ENCODE measurements around the gene CD8A.
"Not testable (repeated sequence)": the region's sequence is repeated elsewhere in the genome, so short reads cannot be mapped to it uniquely, and the experiment has no call there.

CD8A gene

DNA sequence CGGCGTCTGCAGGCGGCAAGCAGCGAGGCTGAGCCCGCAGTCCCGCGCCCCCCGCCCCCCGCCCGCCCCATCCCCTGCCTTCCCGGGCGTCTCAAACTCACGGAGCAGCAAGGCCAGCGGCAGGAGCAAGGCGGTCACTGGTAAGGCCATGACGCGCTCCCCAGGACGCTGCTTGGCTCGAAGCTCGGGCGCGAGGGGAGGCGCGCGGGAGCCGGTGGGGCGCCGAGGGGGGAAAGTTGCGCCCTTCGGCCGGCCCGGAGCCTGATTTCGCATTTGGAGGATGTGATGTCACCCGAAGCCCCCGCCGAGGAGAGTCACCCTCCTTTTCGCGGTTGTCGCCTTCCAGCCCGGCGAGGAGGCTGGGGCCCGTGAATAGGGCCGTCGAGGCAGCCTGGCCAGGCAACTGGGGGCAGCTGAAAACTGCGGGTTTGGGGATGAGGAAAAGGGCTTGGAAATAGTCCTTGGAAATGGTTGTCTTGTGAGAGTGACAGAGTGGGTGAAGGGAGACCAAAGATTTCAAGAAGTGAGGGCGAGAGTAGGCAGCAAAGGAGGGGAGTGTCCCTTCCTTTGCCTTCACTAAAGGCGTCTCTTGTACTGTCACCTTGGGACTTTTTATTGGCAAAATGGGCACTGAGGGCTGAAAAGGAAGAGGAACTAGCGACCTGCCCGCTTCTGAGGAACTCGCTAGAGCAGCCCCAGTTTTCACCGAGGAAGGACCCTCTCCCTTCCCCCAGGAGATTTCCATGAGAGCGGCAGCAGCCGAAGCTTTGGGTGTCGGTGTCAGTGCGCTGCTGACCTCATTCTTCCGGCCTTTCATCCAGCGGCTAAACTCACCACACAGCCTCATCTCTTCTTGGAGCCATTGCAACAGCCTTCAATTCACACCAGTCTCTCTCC lies at the start of gene CD8A:
Gene CD8A, minus strand, starts transcription at position 238 of the 897 bp plus-strand sequence. Its CDS starts 88 bp downstream, at position 150.
- DNase-seq = no peak

DNA sequence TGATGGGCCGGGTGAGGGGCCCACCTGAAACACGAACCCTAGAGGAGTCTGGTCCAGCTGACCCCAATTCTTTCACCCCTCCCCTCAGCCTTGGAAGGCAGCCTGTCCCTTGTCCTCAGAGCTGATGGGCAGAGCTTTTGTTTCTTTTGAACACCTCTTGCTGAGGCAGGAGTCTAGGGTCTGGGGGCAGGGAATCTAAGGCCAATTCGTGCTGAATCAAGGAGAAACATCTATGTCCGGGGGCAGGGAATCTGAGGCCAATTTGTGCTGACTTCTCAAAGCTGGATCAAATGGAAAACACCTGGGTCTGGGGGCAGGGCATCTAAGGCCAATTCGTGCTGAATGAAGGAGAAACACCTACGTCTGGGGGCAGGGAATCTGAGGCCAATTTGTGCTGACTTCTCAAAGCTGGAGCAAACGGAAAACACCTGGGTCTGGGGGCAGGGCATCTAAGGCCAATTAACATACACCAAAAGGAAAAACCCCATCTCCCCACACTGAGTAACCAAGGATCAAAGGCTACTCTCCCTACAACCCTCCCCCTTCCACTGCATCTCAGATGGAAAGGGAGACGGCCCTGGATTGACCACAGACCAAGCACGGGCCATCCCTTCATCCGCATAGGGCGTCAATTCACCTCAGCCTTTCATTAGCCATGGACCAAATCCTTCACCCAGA lies 49.3 kb upstream of the CD8A start:
- not testable (repeated sequence) for DNase-seq

DNA sequence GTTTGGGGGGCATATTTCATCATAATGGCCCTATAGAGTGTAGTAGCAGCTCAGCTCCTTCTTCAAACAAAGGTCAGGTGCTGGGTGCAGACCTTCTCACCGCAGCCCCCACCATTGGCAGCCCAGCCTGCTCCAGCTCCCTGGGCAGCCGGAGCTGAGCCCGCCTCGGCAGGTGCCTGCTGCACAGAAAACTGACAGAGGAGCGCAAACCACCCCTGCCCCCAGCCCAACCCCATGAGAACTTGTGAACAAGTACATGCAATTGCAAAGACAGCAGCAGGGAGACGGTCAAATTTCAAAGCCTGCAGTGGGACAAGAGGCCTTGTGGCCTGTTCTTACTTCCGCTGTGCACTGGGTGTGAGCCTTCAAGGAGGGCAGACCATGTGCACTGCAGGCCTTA lies 48.7 kb upstream of the CD8A start:
- DNase-seq = not testable (repeated sequence)

DNA sequence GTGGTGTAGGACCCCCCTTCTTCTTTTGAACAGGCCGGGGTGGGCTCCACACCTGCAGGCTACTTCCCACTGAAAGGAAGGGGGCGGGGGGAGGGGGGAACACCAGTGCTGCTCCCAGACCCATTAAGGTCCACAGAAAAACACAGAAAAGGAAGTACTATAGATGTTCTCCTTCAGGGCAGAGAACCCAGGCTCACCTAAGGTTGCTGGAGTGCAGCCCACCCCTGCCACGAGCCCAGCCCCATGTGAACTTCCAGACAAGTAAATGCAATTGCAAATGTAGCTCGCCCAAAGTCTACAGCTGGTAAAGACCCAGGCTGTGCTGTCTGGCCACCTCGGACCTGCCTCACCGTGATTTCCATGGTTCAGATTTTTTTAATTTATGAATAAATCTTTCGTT lies 47.0 kb upstream of the CD8A start:
- DNase-seq = not testable (repeated sequence)

DNA sequence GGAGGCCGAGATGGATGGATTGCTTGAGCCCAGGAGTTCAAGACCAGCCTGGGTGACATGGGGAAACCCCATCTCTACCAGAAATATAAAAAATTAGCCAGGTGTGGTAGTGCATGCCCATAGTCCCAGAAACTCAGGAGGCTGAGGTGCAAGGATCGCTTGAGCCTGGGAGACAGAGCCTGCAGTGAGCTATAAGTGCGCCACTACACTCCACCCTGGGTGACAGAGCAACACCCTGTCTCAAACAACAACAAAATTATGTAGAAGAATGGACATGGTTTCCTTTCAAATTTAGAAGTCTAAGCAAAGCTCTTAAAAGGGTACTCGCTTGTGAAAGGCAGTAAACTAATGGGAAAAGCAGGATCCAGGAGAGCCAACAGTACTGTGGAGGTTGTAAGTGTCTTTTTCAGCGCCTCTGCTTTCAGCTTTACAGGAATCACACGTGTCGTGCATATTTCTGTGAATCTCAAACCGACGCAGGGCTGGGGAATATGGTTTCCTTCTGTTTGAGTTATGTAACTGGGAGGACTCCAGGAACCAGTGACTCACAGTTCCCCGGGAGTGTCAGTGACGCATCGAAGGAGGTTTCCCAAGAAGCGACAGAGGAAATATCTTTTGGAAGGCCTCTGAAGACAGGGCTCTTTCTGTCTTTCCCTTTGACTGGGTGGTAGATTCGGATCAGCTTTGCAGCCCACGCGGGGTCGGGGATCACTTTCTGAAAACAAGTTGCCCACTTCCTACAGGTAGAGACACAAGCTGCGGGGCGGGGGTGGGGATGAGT lies 46.4 kb upstream of the CD8A start:
- DNase-seq = peak; percentile 29

DNA sequence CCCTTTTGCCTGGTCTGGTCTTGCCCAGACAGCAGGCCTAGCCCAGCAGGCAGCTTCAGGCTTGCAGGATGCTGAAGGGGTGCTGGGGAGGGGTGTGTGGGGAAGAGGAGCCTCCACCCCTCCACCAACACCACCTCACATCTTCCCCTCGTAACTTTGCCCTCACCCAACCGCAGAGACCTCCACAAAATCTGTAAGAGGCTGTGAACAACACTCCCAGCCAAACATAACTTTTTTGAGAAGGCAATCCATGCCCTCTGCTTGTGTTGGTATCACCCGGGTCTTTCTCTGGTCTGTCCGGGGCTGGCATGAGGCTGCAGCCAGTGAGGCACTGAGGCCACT lies 44.8 kb upstream of the CD8A start:
- DNase-seq = not testable (repeated sequence)

DNA sequence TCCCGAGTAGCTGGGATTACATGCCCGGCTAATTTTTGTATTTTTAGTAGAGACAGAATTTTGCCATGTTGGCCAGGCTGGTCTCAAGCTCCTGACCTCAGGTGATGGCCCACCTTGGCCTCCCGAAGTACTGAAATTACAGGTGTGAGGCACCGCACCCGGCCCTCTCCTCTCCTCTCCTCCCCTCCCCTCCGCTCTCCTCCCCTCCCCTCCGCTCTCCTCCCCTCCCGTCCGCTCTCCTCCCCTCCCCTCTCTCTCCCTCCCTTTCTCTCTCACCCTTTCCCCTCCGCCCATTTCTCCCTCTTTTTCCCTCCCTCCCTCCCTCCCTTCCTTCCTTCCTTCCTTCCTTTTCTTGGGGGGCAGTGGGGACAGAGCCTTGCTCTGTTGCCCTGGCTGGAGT lies 42.6 kb upstream of the CD8A start:
- DNase-seq = no peak

DNA sequence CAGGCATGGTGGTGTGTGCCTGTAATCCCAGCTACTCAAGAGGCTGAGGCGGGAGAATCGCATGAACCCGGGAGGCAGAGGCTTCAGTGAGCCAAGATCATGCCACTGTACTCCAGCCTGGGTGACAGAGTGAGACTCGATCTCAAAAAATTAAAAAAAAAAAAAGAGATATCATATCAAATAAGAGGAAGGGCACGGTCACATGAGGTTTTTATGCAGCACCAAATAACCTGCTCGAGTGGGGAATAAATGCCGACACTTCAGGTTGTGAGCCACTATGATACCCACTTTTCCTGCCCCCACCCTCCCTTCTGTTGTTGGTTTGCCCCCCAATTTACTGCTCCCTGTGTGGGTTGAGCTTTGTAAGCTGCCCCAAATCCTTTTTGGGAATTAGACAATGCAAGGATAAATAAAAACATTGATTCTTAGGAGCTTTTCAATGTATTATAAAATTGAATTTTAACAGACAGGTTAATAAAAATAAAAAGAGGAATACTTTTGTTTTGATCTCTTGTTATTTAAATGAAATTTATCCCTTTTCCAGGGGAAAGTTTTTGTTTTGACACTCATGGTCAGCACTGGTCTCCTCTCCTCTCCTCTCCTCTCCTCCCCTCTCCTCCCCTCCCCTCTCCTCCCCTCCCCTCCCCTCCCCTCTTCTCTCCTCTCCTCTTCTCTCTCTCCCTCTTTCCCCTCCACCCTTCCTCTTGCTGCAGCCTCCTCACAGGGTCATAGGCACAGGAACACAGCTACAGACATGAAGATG lies 41.8 kb upstream of the CD8A start:
- DNase-seq = no peak

DNA sequence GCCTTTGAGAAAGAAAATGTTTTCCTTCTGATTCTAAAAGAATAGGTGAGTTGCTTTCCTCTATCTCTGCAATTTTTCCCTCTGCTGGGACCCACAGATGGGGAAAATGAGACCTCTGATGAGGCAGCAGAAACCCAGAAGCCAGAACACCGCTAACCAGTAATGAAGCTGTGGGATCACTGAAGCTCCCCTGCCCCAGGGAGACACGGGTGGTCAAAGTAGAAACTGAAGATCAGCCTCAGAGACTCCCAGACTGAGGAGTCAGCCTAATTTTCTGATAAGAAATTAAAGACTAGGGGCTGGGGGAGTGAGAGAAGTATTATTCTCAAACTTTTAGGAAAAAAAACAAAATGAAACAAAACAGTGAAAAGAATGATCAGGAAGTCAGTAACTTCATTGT lies 40.8 kb upstream of the CD8A start:
- DNase-seq = no peak

DNA sequence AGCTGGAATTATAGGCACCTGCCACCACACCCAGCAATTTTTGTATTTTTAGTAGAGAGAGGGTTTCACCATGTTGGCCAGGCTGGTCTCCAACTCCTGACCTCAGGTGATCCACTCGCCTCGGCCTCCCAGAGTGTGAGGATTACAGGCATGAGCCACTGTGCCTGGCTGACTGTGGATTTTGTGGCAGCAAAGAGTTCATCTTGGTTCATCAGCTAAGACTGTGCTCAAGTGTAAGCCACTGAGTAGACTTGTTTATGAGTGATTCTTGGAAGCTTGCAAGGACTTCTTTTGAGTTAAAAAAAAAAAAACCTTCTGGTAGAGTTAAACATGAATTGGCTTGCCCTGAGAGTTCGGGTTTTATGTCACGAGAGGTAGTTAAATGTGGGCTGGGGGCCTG lies 36.2 kb upstream of the CD8A start:
- no peak for DNase-seq

DNA sequence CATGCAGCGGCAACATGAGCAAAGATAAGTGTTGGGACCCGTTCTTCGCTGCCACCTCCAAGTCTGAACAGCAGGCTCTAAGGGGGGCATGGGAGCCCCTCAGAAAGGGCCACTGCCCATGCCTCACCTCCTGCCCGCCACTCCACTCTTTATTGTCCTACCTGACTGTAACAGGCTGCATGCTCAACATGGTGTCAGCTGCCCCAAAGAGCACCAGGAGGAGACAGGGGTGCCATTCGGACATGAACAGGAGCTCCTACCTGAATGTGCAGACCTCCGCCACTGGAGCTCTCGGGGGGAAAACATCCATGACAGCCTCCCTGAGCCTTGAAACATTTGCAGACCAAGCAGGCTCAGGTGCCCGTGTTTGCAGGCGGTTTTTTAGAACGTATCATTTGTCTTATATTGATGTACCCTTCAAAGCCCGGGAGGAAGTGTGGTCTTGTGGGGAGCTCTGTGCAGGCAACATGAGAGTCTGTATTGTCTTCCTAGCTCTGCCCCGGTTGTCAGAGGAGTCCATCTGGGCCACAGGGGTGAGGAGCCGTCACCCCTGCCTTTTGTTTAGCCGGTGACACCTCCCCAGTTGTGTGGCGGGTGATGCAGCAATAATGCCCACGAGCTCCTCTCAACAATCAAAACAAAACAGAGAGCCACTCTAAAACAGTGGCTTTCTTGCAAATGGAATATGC lies 35.1 kb upstream of the CD8A start:
- DNase-seq = no peak

DNA sequence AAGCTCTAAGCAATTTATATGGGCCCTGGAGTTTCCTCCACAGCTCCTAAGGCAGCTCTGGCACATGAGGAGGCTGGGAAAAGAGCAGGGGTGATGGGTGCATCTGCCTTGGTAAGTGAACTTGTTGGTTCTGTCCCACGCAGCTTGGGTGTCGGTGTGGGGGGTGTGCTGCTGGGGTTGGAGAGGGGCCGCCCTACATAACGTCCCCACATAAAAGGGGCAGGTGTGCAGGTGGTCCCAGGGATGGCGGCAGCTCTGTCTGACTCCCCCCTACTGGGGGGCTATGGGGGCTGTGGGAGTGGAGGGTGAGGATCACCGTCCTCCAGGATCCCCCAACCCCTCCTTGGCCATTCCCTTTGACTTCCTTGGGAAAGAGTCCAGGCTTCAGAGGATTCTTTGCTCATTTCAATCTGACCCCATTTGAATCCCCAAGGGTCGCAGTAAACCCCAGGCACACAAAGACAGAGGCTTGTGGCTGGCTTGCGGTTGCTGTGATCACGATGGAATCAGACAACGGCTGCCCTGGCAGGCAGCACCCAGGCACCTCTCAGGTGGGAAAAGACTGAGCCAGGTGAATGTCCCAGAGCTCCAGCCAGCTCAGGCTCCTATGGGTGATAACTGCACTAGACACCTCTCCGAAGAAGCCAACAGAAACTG lies 34.5 kb upstream of the CD8A start:
- no peak for DNase-seq

DNA sequence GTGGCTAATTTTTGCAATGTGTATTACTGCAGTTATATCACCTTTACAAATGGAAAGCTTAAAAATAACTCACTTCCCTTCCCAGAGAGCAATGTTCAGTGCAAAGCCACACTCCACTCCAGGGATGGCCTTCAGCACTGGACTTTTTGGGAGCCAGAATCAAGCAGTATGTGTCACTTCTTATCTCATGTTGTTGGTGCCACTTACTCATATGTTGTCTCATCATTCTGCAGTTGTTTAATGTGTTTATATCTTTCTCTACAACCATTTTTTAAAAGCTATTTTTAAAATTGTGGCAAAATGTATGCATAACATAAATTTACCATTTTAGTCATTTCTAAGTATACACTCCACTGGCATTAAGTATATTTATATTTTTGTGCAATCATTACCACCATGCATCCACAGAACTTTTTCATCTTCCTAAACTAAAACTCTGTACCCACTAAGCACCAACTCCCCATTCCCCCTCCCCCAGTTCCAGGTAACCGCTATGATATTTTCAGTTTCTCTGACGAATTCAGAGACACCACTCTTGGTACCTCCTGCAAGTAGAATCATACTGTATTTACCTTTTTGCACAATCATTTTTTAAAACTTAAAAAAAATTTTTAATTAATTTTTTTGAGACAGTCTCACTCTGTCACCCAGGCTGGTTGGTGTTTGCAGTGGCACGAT lies 32.1 kb upstream of the CD8A start:
- DNase-seq = no peak

DNA sequence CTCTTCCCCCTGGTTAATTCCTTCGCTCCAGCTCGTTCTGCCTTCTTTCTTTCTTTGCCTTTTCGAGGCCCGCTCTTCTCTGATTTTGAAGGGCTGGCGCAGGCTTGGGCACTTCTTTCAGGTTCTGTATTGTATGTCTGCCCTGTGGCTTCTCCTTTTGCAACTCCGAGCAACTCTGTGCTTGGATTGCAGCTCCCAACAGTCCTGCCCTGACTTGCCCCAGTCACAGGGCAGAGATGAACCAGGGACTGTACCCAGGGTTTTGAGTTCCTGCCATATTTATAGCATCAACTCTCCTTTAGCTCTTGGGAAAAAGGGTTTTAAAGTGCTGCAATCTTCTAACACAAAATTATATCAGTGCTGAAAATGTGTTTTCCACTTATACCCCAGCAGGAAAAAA lies 31.1 kb upstream of the CD8A start:
- DNase-seq = no peak

DNA sequence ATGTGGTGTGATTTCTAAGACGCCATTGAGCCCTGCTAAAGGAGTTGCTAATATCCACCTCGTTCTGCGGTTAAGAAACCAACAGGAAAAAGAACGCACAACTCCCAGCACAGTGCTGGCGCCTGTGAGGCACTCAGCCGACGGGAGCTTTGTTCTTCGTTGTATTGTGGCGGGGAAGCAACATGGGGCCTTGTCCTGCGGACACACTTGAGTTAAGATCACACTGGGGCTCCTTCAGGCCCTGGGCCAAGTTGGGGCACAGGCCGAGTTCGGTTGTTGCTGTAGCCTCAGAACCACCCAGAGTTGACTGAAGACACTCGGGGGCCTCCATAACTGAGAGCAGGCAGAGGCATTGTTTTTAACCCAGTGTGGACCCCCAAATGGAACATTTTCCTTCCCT lies 30.6 kb upstream of the CD8A start:
- no peak for DNase-seq

DNA sequence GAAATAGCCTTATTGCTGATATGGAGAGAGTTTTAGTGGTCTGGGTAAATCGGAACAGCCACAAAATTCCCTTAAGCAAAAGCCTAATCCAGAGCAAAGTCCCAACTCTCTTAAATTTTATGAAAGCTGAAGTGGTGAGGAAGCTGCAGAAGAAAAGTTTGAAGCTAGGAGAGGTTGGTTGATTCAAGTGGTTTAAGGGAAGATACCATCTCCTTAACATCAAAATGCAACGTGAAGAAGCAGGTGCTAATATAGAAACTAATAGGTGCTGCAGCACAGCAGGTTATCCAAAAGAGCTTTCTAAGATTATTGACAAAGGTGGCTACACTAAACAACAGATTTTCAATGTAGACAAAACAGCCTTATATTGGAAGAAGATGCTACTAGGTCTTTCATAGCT lies 28.2 kb upstream of the CD8A start:
- DNase-seq = no peak

DNA sequence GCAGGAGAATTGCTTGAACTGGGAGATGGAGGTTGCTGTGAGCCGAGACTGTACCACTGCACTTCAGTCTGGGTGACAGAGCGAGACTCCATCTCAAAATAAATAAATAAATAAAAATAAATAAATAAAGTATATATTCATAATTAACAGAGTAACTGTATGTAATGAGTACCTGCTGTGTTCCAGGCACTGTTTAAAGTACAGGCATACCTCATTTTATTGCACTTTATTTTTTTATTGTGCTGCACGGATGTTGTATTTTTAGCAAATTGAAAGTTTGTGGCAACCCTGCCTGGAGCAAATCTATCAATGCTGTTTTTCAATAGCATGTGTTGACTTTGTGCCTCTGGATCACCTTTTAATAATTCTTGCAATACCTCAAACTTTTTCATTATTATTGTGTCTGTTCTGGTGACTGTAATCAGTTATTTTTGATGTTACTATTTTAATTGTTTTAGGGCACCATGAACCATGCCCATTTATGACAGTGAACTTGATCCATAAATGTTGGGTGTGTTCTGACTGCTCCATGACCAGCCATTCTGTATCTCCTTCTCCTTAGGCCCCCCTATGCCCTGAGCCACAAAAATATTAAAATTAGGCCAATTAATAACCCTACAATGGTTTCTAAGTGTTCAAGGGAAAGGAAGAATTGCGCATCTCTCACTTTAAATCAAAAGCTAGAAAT lies 27.5 kb upstream of the CD8A start:
- no peak for DNase-seq

DNA sequence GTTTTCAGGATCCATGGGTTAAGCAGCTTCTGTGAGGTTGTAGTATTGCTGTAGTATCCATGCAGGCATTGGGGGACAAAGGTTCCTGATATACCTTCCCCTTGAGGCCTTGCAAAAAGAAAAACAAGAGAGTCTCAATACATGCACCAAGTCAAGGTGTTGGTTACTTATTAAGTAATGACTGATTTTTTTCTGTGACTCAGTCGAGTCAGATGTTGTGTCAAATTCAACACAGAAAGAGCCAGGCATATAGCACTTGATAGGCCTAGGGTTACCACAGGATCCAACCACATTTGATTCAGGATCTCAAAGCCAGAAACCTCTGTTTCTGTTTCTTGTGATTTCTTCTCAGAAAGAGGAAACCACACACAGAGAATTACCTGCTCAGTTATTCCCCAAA lies 24.9 kb upstream of the CD8A start:
- peak; percentile 14 for DNase-seq

DNA sequence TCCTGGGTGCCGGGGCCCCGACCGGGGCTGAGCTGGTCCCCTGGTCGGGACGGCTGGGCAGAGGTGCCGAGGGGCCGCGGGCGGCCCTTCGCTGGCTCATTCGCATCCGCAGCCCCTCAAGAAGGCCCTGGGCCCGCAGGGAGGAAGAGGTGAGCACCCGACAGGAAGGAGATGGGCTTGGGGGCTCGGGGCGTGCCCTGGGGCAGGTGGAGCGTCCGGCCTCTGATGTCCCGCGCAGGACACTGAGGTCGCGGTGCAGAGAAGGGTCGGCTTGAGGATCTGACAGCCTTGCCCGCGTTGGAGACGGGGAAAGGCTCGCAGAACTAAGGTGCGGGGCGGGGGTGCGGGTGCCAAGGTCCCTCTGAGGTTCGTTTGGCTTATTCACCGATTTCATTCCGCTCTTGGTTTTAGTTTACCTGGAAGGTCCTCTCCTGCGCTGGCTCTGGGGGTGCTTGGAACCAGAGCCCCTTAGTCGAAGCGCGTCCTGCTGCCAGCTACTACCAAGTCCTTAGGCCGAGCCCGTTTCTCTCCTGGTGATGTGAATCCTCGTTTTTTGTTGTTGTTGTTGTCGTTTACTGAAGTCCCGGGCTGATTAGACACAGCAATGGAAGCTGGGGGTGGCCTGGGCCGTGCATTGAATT lies 18.9 kb upstream of the CD8A start:
- no peak for DNase-seq

Measured in kidney glomerular epithelial cell (primary cell).